K562 treated with DMSO at 1 percent for 4 hours (cell line): ENCODE measurements around the gene AKR1B15. TPM values are rescaled to one million over a fixed set of nuclear protein-coding genes. Genes with fewer than 3 reads are reported as not detected.

Experiments
- total RNA-seq: library from RNA; unstranded; fragments of 300-600 nt; gene quantifications from 2 replicates; pipeline ENCODE4 v1.2.3, GENCODE V29; 2022; ENCODE audit not compliant: insufficient read depth

Gene AKR1B15
- not detected in 2 replicates for total RNA-seq

GRCh38 chr7:134548877-134549276 lies at the start of gene AKR1B15:
AKR1B15 (plus strand) TSS chr7:134549110; CDS start chr7:134564620, 15,510 bp downstream.

Other genes starting within 250 kb of the AKR1B15 start
- gene SLC35B4, start 232.2 kb upstream of the AKR1B15 start, total RNA-seq: 10.4 and 10.8 TPM in 2 replicates
- 3.1 and 7.9 TPM in 2 replicates for gene AKR1B1, start 90.0 kb upstream of the AKR1B15 start, total RNA-seq
- gene AKR1B10, start 21.5 kb upstream of the AKR1B15 start, total RNA-seq: not detected in 2 replicates
- 19.7 and 24.5 TPM in 2 replicates for gene BPGM, start 97.7 kb downstream of the AKR1B15 start, total RNA-seq
- not detected in 2 replicates for gene CALD1, start 230.5 kb downstream of the AKR1B15 start, total RNA-seq